Neural progenitor cell (in vitro differentiated cells): ENCODE data around the gene ABHD12. TPM values are rescaled to one million over a fixed set of nuclear protein-coding genes. Genes with fewer than 3 reads are reported as not detected.
A peak's percentile ranks its signal among the peaks of the same experiment; 100 is the strongest.

Experiments used
- DNase-seq: peaks from one replicate; pipeline ENCODE4 v3.0.0-alpha.2; 2016; ENCODE audit warnings: low spot score
- H2AFZ ChIP-seq: fragments of 200-600 bp; sonication (generic); replicated peaks from 2 replicates; pipeline ENCODE4 v1.6.1; 2016; ENCODE audit warnings: antibody characterized with exemption
- H3F3A ChIP-seq: fragments of 200-600 bp; sonication (generic); 2 replicates; pipeline ENCODE4 v1.6.1; 2016; ENCODE audit warnings: antibody characterized with exemption, low read depth
- H3K27ac ChIP-seq: fragments of 200-600 bp; sonication (generic); 2 replicates; pipeline ENCODE4 v1.5.1; 2016; ENCODE audit warnings: mild to moderate bottlenecking
- H3K27me3 ChIP-seq: fragments of 200-600 bp; sonication (generic); 2 replicates; pipeline ENCODE4 v1.6.1; 2016; ENCODE audit warnings: mild to moderate bottlenecking, moderate library complexity
- H3K36me3 ChIP-seq: fragments of 200-600 bp; sonication (generic); 2 replicates; pipeline ENCODE4 v1.5.1; 2016
- H3K4me1 ChIP-seq: fragments of 200-600 bp; sonication (generic); 2 replicates; pipeline ENCODE4 v1.6.1; 2016; ENCODE audit warnings: mixed run types
- H3K4me2 ChIP-seq: fragments of 200-600 bp; sonication (generic); 2 replicates; pipeline ENCODE4 v1.6.1; 2016
- H3K4me3 ChIP-seq: fragments of 200-600 bp; sonication (generic); 2 replicates; pipeline ENCODE4 v1.5.1; 2016
- H3K79me2 ChIP-seq: fragments of 200-600 bp; sonication (generic); 2 replicates; pipeline ENCODE4 v1.6.1; 2016; ENCODE audit warnings: low read depth
- H3K9ac ChIP-seq: fragments of 200-600 bp; sonication (generic); 2 replicates; pipeline ENCODE4 v1.6.1; 2016
- H3K9me3 ChIP-seq: fragments of 200-600 bp; sonication (generic); 2 replicates; pipeline ENCODE4 v1.5.1; 2016; ENCODE audit warnings: low read depth
- H4K20me1 ChIP-seq: fragments of 200-600 bp; sonication (generic); 2 replicates; pipeline ENCODE4 v1.6.1; 2016; ENCODE audit warnings: low read depth
- H3K27ac Mint-ChIP-seq: 3 replicates; pipeline ENCODE4 v1.8.0; 2021; ENCODE audit warnings: mixed read lengths
- H3K27me3 Mint-ChIP-seq: 2 replicates; pipeline ENCODE4 v1.8.0; 2022; ENCODE audit warnings: low read depth, mild to moderate bottlenecking, inconsistent platforms, moderate library complexity, mixed read lengths; ENCODE audit not compliant: insufficient read depth
- H3K36me3 Mint-ChIP-seq: 3 replicates; pipeline ENCODE4 v1.8.0; 2021; ENCODE audit warnings: mixed read lengths
- H3K4me1 Mint-ChIP-seq: 3 replicates; pipeline ENCODE4 v1.8.0; 2021; ENCODE audit warnings: mixed read lengths
- H3K4me3 Mint-ChIP-seq: 3 replicates; pipeline ENCODE4 v1.8.0; 2021; ENCODE audit warnings: mild to moderate bottlenecking, moderate library complexity, mixed read lengths
- H3K9me3 Mint-ChIP-seq: 3 replicates; pipeline ENCODE4 v1.8.0; 2020; ENCODE audit warnings: mixed read lengths
- CTCF ChIP-seq: fragments of 200-600 bp; sonication (generic); IDR thresholded peaks from 2 replicates; pipeline ENCODE4 v1.5.1; 2017; ENCODE audit warnings: antibody characterized with exemption, mild to moderate bottlenecking
- EZH2 ChIP-seq: fragments of 200-600 bp; sonication (generic); IDR thresholded peaks from 2 replicates; pipeline ENCODE4 v1.6.1; 2017; ENCODE audit warnings: antibody characterized with exemption, mild to moderate bottlenecking, moderate library complexity
- EZH2phosphoT487 ChIP-seq: fragments of 200-600 bp; sonication (generic); IDR thresholded peaks from 2 replicates; pipeline ENCODE4 v1.6.1; 2017; ENCODE audit warnings: antibody characterized with exemption
- total RNA-seq: library from RNA; depleted of rRNA; stranded (reverse); fragments of >200 nt; gene quantifications from 2 replicates; pipeline ENCODE4 v1.2.3, GENCODE V29; 2015; ENCODE audit warnings: low replicate concordance

ABHD12 gene
- total RNA-seq, 1 donor from 2014 or later = 20.8 TPM

DNA sequence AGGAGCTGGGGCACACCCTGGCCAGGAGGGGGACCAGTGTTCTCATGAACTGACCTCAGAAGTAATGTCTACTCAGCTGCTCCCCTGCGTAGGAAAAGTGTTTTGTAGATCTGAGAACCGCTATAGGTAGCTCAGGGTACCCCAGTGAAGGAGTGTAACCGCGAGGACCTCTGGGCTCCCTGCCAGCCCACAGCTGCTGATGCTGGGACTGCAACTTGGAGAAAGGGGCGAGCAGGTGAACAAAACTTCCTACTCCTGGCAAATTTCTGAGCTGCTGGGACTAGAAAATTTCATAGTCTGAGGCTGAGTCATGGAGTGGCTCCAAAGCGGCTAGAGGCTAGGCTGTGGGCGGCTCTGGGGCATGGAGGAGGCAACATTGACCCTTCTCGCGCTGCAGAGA lies 90.8 kb downstream of the ABHD12 start:
- Histone ChIP-seq H3K4me1 (no peaks in the 10 kb centered on the region), H3F3A (peaks cover 4% of the 10 kb centered on the region), H3K79me2 (no peaks in the 10 kb centered on the region), H3K36me3 (no peaks in the 10 kb centered on the region), H3K9me3 (no peaks in the 10 kb centered on the region), H3K27ac (no peak overlapping the region), H3K4me3 (no peak overlapping the region), H2AFZ (no peak overlapping the region), H4K20me1 (peaks cover 6% of the 10 kb centered on the region), H3K4me2 (no peak overlapping the region), H3K27me3 (no peaks in the 10 kb centered on the region), H3K9ac (no peak overlapping the region)
- H3K4me3 Mint-ChIP-seq = no peak overlapping the region
- H3K36me3 Mint-ChIP-seq = peaks cover 5% of the 10 kb centered on the region
- no peak for DNase-seq
- H3K27me3 Mint-ChIP-seq = peaks cover under 1% of the 10 kb centered on the region
- peak overlapping the region; percentile 37 for H3K27ac Mint-ChIP-seq
- no peak for TF ChIP-seq EZH2
- TF ChIP-seq CTCF = no peak
- TF ChIP-seq EZH2phosphoT487 = no peak
- H3K9me3 Mint-ChIP-seq = no peaks in the 10 kb centered on the region
- H3K4me1 Mint-ChIP-seq = no peaks in the 10 kb centered on the region

GRCh38 chr20:25297141-25297905 lies 93.3 kb downstream of the ABHD12 start:
- no peaks in the 10 kb centered on the region for H3K79me2 ChIP-seq
- H3K4me1 ChIP-seq = no peaks in the 10 kb centered on the region
- H4K20me1 ChIP-seq = peaks cover 8% of the 10 kb centered on the region
- peaks cover 7% of the 10 kb centered on the region for H3F3A ChIP-seq
- Mint-ChIP-seq H3K4me1 (no peaks in the 10 kb centered on the region), H3K4me3 (no peak overlapping the region), H3K9me3 (no peaks in the 10 kb centered on the region), H3K27me3 (peaks cover 2% of the 10 kb centered on the region), H3K36me3 (peaks cover 7% of the 10 kb centered on the region), H3K27ac (no peak overlapping the region)
- H3K9me3 ChIP-seq = no peaks in the 10 kb centered on the region
- H3K4me2 ChIP-seq = no peak overlapping the region
- no peak overlapping the region for H3K9ac ChIP-seq
- no peak for DNase-seq
- no peaks in the 10 kb centered on the region for H3K27me3 ChIP-seq
- H3K4me3 ChIP-seq = no peak overlapping the region
- no peak overlapping the region for H2AFZ ChIP-seq
- no peaks in the 10 kb centered on the region for H3K36me3 ChIP-seq
- H3K27ac ChIP-seq = no peak overlapping the region
- no peak for TF ChIP-seq CTCF

DNA sequence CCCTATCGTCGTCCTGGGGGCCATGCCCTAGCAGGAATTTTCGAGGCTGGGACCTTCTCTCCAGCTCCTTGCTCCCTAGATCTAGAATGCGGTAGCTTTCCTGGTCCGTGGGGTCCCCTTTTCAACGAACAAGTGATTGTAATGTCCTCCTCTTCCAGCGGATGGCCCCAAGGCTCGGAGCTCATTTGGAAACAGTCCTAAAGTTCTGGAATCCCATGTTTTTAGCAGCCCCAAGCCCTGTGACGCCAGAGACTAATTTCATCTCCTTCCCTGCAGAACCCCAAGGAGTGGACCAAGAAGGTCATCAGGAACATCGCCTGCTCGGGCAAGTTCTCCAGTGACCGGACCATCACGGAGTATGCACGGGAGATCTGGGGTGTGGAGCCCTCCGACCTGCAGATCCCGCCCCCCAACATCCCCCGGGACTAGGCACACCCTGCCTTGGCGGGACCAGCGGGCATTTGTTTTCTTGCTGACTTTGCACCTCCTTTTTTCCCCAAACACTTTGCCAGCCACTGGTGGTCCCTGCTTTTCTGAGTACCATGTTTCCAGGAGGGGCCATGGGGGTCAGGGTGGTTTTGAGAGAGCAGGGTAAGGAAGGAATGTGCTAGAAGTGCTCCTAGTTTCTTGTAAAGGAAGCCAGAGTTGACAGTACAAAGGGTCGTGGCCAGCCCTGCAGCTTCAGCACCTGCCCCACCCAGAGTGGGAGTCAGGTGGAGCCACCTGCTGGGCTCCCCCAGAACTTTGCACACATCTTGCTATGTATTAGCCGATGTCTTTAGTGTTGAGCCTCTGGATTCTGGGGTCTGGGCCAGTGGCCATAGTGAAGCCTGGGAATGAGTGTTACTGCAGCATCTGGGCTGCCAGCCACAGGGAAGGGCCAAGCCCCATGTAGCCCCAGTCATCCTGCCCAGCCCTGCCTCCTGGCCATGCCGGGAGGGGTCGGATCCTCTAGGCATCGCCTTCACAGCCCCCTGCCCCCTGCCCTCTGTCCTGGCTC lies 94.2 kb downstream of the ABHD12 start:
- no peak overlapping the region for H3K9ac ChIP-seq
- no peak overlapping the region for H3K4me2 ChIP-seq
- H3K4me3 Mint-ChIP-seq = no peak overlapping the region
- H3K4me1 Mint-ChIP-seq = no peaks in the 10 kb centered on the region
- H3F3A ChIP-seq = peaks cover 7% of the 10 kb centered on the region
- peaks cover 7% of the 10 kb centered on the region for H3K36me3 Mint-ChIP-seq
- H3K27ac Mint-ChIP-seq = no peak overlapping the region
- peaks cover 2% of the 10 kb centered on the region for H3K27me3 Mint-ChIP-seq
- no peaks in the 10 kb centered on the region for H3K9me3 ChIP-seq
- no peak overlapping the region for H2AFZ ChIP-seq
- H3K27ac ChIP-seq = no peak overlapping the region
- H3K4me1 ChIP-seq = no peaks in the 10 kb centered on the region
- no peak overlapping the region for H3K4me3 ChIP-seq
- peaks cover 8% of the 10 kb centered on the region for H4K20me1 ChIP-seq
- TF ChIP-seq CTCF = peak; percentile 43
- no peak for TF ChIP-seq EZH2
- no peaks in the 10 kb centered on the region for H3K9me3 Mint-ChIP-seq
- H3K36me3 ChIP-seq = no peaks in the 10 kb centered on the region
- DNase-seq = peak; percentile 34
- no peaks in the 10 kb centered on the region for H3K27me3 ChIP-seq
- no peaks in the 10 kb centered on the region for H3K79me2 ChIP-seq
